Mesendoderm (in vitro differentiated cells): ENCODE results near the gene C11orf42.

Experiments
- DNase-seq: peaks from one replicate; pipeline ENCODE4 v3.0.0; 2013
- H2AK5ac ChIP-seq: 2 replicates; pipeline ENCODE4 v1.6.1; 2013; ENCODE audit warnings: low read length, inconsistent platforms
- H2BK120ac ChIP-seq: 2 replicates; pipeline ENCODE4 v1.6.1; 2013; ENCODE audit warnings: low read depth, mild to moderate bottlenecking, low read length, moderate library complexity, mixed read lengths
- H2BK15ac ChIP-seq: replicated peaks from 2 replicates; pipeline ENCODE4 v1.6.1; 2013; ENCODE audit warnings: low read depth, mild to moderate bottlenecking, moderate library complexity
- H2BK5ac ChIP-seq: 2 replicates; pipeline ENCODE4 v1.6.1; 2013; ENCODE audit warnings: low read length, inconsistent platforms
- H3K18ac ChIP-seq: 2 replicates; pipeline ENCODE4 v1.6.1; 2013; ENCODE audit warnings: mild to moderate bottlenecking, low read length, mixed read lengths
- H3K23ac ChIP-seq: one replicate; pipeline ENCODE4 v1.6.1; 2013; ENCODE audit warnings: low read length
- H3K27ac ChIP-seq: 2 replicates; pipeline ENCODE4 v1.5.1; 2013; ENCODE audit warnings: low read depth, mild to moderate bottlenecking, inconsistent platforms, low read length, moderate library complexity
- H3K27me3 ChIP-seq: 2 replicates; pipeline ENCODE4 v1.6.1; 2013; ENCODE audit warnings: low read length, control low read depth, mild to moderate bottlenecking, inconsistent platforms; ENCODE audit not compliant: insufficient read depth, poor library complexity
- H3K36me3 ChIP-seq: 2 replicates; pipeline ENCODE4 v1.6.1; 2013; ENCODE audit warnings: low read length, inconsistent platforms; ENCODE audit not compliant: control insufficient read depth, insufficient read depth
- H3K4ac ChIP-seq: one replicate; pipeline ENCODE4 v1.6.1; 2013; ENCODE audit warnings: low read depth, mild to moderate bottlenecking, low read length, moderate library complexity
- H3K4me1 ChIP-seq: 2 replicates; pipeline ENCODE4 v1.6.1; 2013; ENCODE audit warnings: low read depth, low read length, inconsistent platforms; ENCODE audit not compliant: control insufficient read depth
- H3K4me2 ChIP-seq: 2 replicates; pipeline ENCODE4 v1.6.1; 2013; ENCODE audit warnings: low read length
- H3K4me3 ChIP-seq: 2 replicates; pipeline ENCODE4 v1.5.1; 2013; ENCODE audit warnings: mild to moderate bottlenecking, low read length
- H3K56ac ChIP-seq: one replicate; pipeline ENCODE4 v1.6.1; 2013; ENCODE audit warnings: low read length
- H3K79me1 ChIP-seq: 2 replicates; pipeline ENCODE4 v1.6.1; 2013; ENCODE audit warnings: low read length, inconsistent platforms
- H3K79me2 ChIP-seq: 2 replicates; pipeline ENCODE4 v1.6.1; 2013; ENCODE audit warnings: mild to moderate bottlenecking, low read length; ENCODE audit not compliant: control insufficient read depth, insufficient read depth
- H3K9ac ChIP-seq: 2 replicates; pipeline ENCODE4 v1.6.1; 2013; ENCODE audit warnings: low read length, inconsistent platforms
- H4K5ac ChIP-seq: one replicate; pipeline ENCODE4 v1.6.1; 2013; ENCODE audit warnings: low read length
- H4K8ac ChIP-seq: one replicate; pipeline ENCODE4 v1.6.1; 2013; ENCODE audit warnings: low read depth, mild to moderate bottlenecking, control low read depth, low read length, moderate library complexity
- WGBS: extraction: QIAGEN DNeasy Blood & Tissue Kit; methylation state at CpG from one replicate; pipeline ENCODE4 v1.1.7; 2013; ENCODE audit warnings: low lambda C conversion rate, missing lambda C conversion rate; ENCODE audit not compliant: insufficient coverage; ENCODE audit errors: extremely low coverage; 5-methylcytosine and 5-hydroxymethylcytosine counted together

Gene C11orf42

GRCh38 chr11:6201481-6201880 is 3.9 kb upstream of the C11orf42 start:
- WGBS = no CpG with 5 or more reads among the region's 2 CpGs
- Histone ChIP-seq H4K8ac (no peak overlapping the region), H3K36me3 (no peaks in the 10 kb centered on the region), H3K56ac (no peak overlapping the region), H3K4me1 (no peaks in the 10 kb centered on the region), H2AK5ac (no peak overlapping the region), H3K9ac (no peak overlapping the region), H3K4me2 (no peak overlapping the region), H3K27me3 (no peaks in the 10 kb centered on the region), H2BK5ac (no peak overlapping the region), H2BK15ac (no peak overlapping the region), H3K18ac (no peak overlapping the region), H3K27ac (no peak overlapping the region), H3K79me1 (no peaks in the 10 kb centered on the region), H3K23ac (no peak overlapping the region), H4K5ac (no peak overlapping the region), H3K79me2 (no peaks in the 10 kb centered on the region), H3K4me3 (no peak overlapping the region), H2BK120ac (no peak overlapping the region), H3K4ac (no peak overlapping the region)
- no peak for DNase-seq

- H2BK120ac ChIP-seq = no peak overlapping the region
- no CpG with 5 or more reads among the region's 1 CpG for WGBS
- no peaks in the 10 kb centered on the region for H3K27me3 ChIP-seq
- H4K5ac ChIP-seq = no peak overlapping the region
- no peaks in the 10 kb centered on the region for H3K79me1 ChIP-seq
- no peak overlapping the region for H2BK5ac ChIP-seq
- no peak overlapping the region for H3K4me3 ChIP-seq
- H3K36me3 ChIP-seq = no peaks in the 10 kb centered on the region
- no peaks in the 10 kb centered on the region for H3K79me2 ChIP-seq
- no peak overlapping the region for H3K23ac ChIP-seq
- no peak overlapping the region for H3K4ac ChIP-seq
- H3K9ac ChIP-seq = no peak overlapping the region
- no peak overlapping the region for H3K18ac ChIP-seq
- H3K4me1 ChIP-seq = no peaks in the 10 kb centered on the region
- H3K27ac ChIP-seq = no peak overlapping the region
- no peak overlapping the region for H3K56ac ChIP-seq
- no peak overlapping the region for H2AK5ac ChIP-seq
- H2BK15ac ChIP-seq = no peak overlapping the region
- no peak for DNase-seq
- no peak overlapping the region for H3K4me2 ChIP-seq
- H4K8ac ChIP-seq = no peak overlapping the region
These were observed 3.3 kb upstream of the C11orf42 start for GRCh38 chr11:6202041-6202440.

GRCh38 chr11:6203327-6203726 is 2.0 kb upstream of the C11orf42 start:
- H3K4ac ChIP-seq = no peak overlapping the region
- H3K36me3 ChIP-seq = no peaks in the 10 kb centered on the region
- no peak overlapping the region for H4K8ac ChIP-seq
- H2BK15ac ChIP-seq = no peak overlapping the region
- H3K27me3 ChIP-seq = no peaks in the 10 kb centered on the region
- DNase-seq = no peak
- H3K4me3 ChIP-seq = no peak overlapping the region
- H4K5ac ChIP-seq = no peak overlapping the region
- H3K9ac ChIP-seq = no peak overlapping the region
- no peaks in the 10 kb centered on the region for H3K4me1 ChIP-seq
- H3K23ac ChIP-seq = no peak overlapping the region
- no peak overlapping the region for H3K4me2 ChIP-seq
- H2BK5ac ChIP-seq = no peak overlapping the region
- H3K79me2 ChIP-seq = no peaks in the 10 kb centered on the region
- H3K27ac ChIP-seq = no peak overlapping the region
- no peaks in the 10 kb centered on the region for H3K79me1 ChIP-seq
- H2AK5ac ChIP-seq = no peak overlapping the region
- no peak overlapping the region for H2BK120ac ChIP-seq
- WGBS = no CpG with 5 or more reads among the region's 3 CpGs
- H3K56ac ChIP-seq = no peak overlapping the region
- H3K18ac ChIP-seq = no peak overlapping the region

GRCh38 chr11:6204706-6205105 is 651 bp upstream of the C11orf42 start:
- no peak overlapping the region for H3K23ac ChIP-seq
- no peak overlapping the region for H3K56ac ChIP-seq
- no peak overlapping the region for H2AK5ac ChIP-seq
- H3K79me1 ChIP-seq = no peaks in the 10 kb centered on the region
- H3K9ac ChIP-seq = no peak overlapping the region
- DNase-seq = no peak
- no peak overlapping the region for H3K18ac ChIP-seq
- no peak overlapping the region for H3K4me2 ChIP-seq
- no peaks in the 10 kb centered on the region for H3K27me3 ChIP-seq
- H3K79me2 ChIP-seq = no peaks in the 10 kb centered on the region
- no peak overlapping the region for H4K5ac ChIP-seq
- WGBS = no CpG with 5 or more reads among the region's 1 CpG
- H3K4me3 ChIP-seq = no peak overlapping the region
- H3K4ac ChIP-seq = no peak overlapping the region
- no peaks in the 10 kb centered on the region for H3K36me3 ChIP-seq
- H2BK15ac ChIP-seq = no peak overlapping the region
- H2BK5ac ChIP-seq = no peak overlapping the region
- no peak overlapping the region for H4K8ac ChIP-seq
- no peaks in the 10 kb centered on the region for H3K4me1 ChIP-seq
- H3K27ac ChIP-seq = no peak overlapping the region
- H2BK120ac ChIP-seq = no peak overlapping the region

GRCh38 chr11:6206456-6207180 is 1.3 kb downstream of the C11orf42 start:
- Histone ChIP-seq H3K4me3 (no peak overlapping the region), H3K18ac (no peak overlapping the region), H2AK5ac (no peak overlapping the region), H2BK120ac (no peak overlapping the region), H3K56ac (no peak overlapping the region), H3K27me3 (no peaks in the 10 kb centered on the region), H3K23ac (no peak overlapping the region), H3K4me2 (no peak overlapping the region), H3K27ac (no peak overlapping the region), H3K4ac (no peak overlapping the region), H4K8ac (no peak overlapping the region), H2BK15ac (no peak overlapping the region), H3K36me3 (no peaks in the 10 kb centered on the region), H3K79me1 (no peaks in the 10 kb centered on the region), H4K5ac (no peak overlapping the region), H3K4me1 (no peaks in the 10 kb centered on the region), H2BK5ac (no peak overlapping the region), H3K79me2 (no peaks in the 10 kb centered on the region), H3K9ac (no peak overlapping the region)
- WGBS = no CpG with 5 or more reads among the region's 3 CpGs
- no peak for DNase-seq

GRCh38 chr11:6209801-6210200 is 4.4 kb downstream of the C11orf42 start:
- no peak overlapping the region for H3K23ac ChIP-seq
- no peak overlapping the region for H2BK15ac ChIP-seq
- H3K4ac ChIP-seq = no peak overlapping the region
- no peak overlapping the region for H3K18ac ChIP-seq
- H3K36me3 ChIP-seq = no peaks in the 10 kb centered on the region
- no peak overlapping the region for H3K56ac ChIP-seq
- no peak overlapping the region for H2BK120ac ChIP-seq
- no peaks in the 10 kb centered on the region for H3K79me1 ChIP-seq
- H2BK5ac ChIP-seq = no peak overlapping the region
- no peak overlapping the region for H4K8ac ChIP-seq
- no CpG with 5 or more reads among the region's 12 CpGs for WGBS
- no peak overlapping the region for H4K5ac ChIP-seq
- H2AK5ac ChIP-seq = no peak overlapping the region
- DNase-seq = no peak
- H3K27me3 ChIP-seq = no peaks in the 10 kb centered on the region
- no peak overlapping the region for H3K4me2 ChIP-seq
- H3K4me3 ChIP-seq = no peak overlapping the region
- no peaks in the 10 kb centered on the region for H3K4me1 ChIP-seq
- no peaks in the 10 kb centered on the region for H3K79me2 ChIP-seq
- no peak overlapping the region for H3K27ac ChIP-seq
- no peak overlapping the region for H3K9ac ChIP-seq
